Measurements from ENCODE around the gene MYO1H.

Gene MYO1H

DNA sequence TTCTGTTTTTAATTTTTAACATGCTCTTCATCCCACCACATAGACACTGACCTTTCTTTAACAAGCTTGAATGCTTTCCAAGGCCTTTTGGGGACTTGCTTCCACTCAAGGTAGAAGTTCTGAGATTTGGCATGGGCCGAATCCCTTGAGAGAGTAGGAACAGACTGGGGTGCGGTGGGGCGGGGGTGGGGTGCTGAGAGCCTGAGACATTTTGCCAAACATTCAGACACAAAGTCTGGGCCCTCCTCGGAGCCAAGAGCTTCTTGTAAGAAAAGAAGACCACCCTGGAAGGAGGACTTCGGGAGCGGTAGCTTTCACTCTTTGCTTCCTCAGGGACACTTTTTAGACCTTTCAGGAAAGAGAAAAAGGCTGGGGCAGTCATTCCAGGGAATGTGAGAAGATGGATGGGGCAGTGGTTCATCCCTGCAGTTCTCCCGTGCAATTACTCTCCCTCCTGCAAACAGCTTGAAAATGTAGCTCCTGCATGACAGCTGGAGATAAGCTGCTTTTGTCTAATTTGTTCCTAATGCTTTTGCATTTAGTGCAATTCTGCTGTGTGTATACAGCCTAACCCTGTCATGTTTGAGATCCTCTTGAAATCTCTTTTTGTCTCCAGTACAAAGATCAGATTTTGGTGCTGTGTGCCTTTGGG is 16.3 kb upstream of the MYO1H start:
- TF ChIP-seq POLR2A (IDR thresholded peaks at IDR 0.05; ENCODE audit: extremely low read depth, insufficient read length), result no peak
- TF ChIP-seq, protein P1, sequence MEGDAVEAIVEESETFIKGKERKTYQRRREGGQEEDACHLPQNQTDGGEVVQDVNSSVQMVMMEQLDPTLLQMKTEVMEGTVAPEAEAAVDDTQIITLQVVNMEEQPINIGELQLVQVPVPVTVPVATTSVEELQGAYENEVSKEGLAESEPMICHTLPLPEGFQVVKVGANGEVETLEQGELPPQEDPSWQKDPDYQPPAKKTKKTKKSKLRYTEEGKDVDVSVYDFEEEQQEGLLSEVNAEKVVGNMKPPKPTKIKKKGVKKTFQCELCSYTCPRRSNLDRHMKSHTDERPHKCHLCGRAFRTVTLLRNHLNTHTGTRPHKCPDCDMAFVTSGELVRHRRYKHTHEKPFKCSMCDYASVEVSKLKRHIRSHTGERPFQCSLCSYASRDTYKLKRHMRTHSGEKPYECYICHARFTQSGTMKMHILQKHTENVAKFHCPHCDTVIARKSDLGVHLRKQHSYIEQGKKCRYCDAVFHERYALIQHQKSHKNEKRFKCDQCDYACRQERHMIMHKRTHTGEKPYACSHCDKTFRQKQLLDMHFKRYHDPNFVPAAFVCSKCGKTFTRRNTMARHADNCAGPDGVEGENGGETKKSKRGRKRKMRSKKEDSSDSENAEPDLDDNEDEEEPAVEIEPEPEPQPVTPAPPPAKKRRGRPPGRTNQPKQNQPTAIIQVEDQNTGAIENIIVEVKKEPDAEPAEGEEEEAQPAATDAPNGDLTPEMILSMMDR (IDR thresholded peaks at IDR 0.05; ENCODE audit: low read depth, low read length), result no peak
- TF ChIP-seq, protein P2, sequence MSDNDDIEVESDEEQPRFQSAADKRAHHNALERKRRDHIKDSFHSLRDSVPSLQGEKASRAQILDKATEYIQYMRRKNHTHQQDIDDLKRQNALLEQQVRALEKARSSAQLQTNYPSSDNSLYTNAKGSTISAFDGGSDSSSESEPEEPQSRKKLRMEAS (IDR thresholded peaks at IDR 0.05; ENCODE audit: low read depth, low read length), result no peak
- TF ChIP-seq MYC (IDR thresholded peaks at IDR 0.05; ENCODE audit: low read depth, low read length), result no peak
- no peak for DNase-seq (ENCODE audit: low read depth)
- H3K4me3 ChIP-seq (ENCODE audit: low read depth, low read length), result no peak overlapping the region

DNA sequence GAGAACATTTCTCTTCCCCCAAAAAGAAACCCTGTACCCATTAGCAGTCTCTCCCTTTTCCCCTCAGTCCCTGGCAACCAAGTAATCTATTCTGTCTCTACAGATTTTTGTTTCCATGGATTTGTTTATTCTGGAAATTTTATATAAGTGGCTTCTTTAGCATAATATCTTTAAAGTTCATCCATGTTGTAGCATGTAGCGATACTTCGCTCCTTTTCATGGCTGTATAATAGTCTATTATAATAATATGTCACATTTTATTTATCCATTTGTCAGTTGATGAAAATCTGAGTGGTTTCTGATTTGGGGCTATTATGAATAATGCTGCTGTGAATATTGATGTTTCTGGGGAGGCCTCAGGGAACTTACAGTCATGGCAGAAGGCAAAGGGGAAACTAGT is 12.8 kb upstream of the MYO1H start:
- TF ChIP-seq, protein P2 (IDR thresholded peaks at IDR 0.05; ENCODE audit: low read depth, low read length), result no peak
- TF ChIP-seq POLR2A (IDR thresholded peaks at IDR 0.05; ENCODE audit: extremely low read depth, insufficient read length) (no peak), MYC (IDR thresholded peaks at IDR 0.05; ENCODE audit: low read depth, low read length) (no peak)
- TF ChIP-seq, protein P1 (IDR thresholded peaks at IDR 0.05; ENCODE audit: low read depth, low read length), result no peak
- DNase-seq (ENCODE audit: low read depth), result no peak
- no peak overlapping the region for H3K4me3 ChIP-seq (ENCODE audit: low read depth, low read length)

DNA sequence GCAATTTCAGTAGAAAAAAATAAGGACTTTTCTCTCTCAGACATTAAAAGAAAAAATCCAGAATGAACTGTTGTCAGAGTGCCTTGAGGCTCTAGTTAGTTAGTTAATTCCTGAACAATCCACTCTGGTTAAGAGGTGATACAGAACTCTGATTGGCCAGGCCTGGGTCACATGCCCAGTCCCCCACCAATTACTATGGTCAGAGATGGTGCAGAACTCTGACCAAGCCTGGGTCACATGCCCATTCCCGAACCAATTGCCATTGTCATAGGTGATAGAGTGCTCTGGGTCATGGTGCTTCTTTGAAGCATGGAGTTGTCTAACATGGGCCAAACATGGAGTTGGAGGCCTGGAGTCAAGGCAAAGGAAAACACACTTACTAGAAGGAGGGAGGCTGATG is 11.1 kb upstream of the MYO1H start:
- TF ChIP-seq MYC (IDR thresholded peaks at IDR 0.05; ENCODE audit: low read depth, low read length), result no peak
- TF ChIP-seq POLR2A (IDR thresholded peaks at IDR 0.05; ENCODE audit: extremely low read depth, insufficient read length), result no peak
- TF ChIP-seq, protein P1 (IDR thresholded peaks at IDR 0.05; ENCODE audit: low read depth, low read length), result no peak
- TF ChIP-seq, protein P2 (IDR thresholded peaks at IDR 0.05; ENCODE audit: low read depth, low read length), result no peak
- DNase-seq (ENCODE audit: low read depth), result no peak
- no peak overlapping the region for H3K4me3 ChIP-seq (ENCODE audit: low read depth, low read length)

DNA sequence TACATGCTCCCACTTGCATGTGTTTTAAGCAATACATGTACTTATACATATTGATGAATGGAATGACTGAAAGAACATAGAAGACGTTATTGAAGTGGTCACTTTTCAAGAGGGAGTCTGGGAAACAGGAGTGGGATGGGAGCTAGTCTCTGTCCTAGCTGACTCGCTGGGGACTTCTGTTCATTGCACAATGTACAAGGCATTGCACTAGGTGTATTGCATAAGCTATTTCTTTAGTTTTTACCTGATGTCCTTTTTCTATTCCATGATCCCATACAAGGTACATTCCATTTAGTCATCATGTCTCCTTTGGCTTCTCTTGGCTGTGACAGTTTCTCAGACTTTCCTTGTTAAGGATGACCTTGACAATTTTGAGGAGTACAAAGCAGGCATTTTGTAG is 4.0 kb upstream of the MYO1H start:
- no peak for DNase-seq (ENCODE audit: low read depth)
- TF ChIP-seq, protein P2 (IDR thresholded peaks at IDR 0.05; ENCODE audit: low read depth, low read length), result no peak
- TF ChIP-seq, protein P1 (IDR thresholded peaks at IDR 0.05; ENCODE audit: low read depth, low read length), result no peak
- no peak for TF ChIP-seq POLR2A (IDR thresholded peaks at IDR 0.05; ENCODE audit: extremely low read depth, insufficient read length)
- no peak for TF ChIP-seq MYC (IDR thresholded peaks at IDR 0.05; ENCODE audit: low read depth, low read length)
- H3K4me3 ChIP-seq (ENCODE audit: low read depth, low read length), result no peak overlapping the region

DNA sequence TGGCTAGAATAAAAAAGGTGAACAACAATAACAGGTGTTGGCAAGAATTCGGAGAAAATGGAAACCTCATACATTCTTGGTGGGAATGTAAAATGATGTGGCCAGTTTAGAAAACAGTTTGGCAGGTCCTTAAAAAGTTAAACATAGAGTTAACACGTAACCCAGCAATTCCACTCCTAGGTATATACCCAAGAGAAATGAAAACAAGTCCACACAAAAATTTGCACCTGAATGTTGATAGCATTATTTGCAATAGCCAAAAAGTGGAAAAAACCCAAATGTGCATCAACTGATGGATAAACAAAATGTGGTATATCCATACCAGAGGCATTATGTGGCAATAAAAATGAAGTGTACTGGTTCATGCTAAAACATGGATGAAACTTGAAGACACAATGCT is 2.3 kb upstream of the MYO1H start:
- no peak for TF ChIP-seq MYC (IDR thresholded peaks at IDR 0.05; ENCODE audit: low read depth, low read length)
- no peak for TF ChIP-seq POLR2A (IDR thresholded peaks at IDR 0.05; ENCODE audit: extremely low read depth, insufficient read length)
- TF ChIP-seq, protein P1 (IDR thresholded peaks at IDR 0.05; ENCODE audit: low read depth, low read length), result no peak
- TF ChIP-seq, protein P2 (IDR thresholded peaks at IDR 0.05; ENCODE audit: low read depth, low read length), result no peak
- no peak overlapping the region for H3K4me3 ChIP-seq (ENCODE audit: low read depth, low read length)
- no peak for DNase-seq (ENCODE audit: low read depth)
